Measurements from ENCODE around the gene ZMIZ1.

DNA sequence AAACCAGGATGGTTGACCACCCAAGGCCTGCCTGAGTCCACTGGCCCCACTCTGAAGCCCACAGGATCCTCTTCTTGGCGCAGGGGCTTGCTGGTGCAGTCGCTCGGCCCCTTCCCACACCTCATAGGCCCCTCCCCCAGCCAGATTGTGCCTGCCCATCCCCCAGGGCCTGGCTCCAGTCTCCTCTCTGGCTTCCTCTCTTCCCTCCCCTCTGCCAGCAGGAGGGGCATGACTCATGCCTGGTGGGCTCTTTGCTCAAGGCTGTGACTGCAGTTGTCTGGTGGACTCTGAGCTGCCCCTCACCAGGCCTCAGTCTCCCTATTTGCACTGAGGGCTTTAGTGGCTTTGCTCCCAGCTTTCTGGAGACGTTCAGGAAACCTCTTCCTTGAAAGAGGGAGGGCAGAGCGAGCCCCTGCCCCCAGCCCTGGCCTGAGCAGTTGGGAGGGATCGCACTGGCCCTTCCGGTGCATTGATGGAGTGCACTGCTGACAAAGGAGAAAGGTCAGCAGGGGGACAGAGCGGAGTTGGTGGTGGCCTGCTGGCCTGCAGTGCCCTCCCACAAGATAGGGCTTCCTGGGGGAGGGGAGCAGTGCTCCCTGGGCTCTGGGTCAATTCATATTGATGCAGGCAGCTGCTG lies 60.7 kb downstream of the ZMIZ1 start:
- no peak for TF ChIP-seq EZH2phosphoT487 (IDR thresholded peaks at IDR 0.05; ENCODE audit: unreplicated experiment)
- TF ChIP-seq, protein P1, sequence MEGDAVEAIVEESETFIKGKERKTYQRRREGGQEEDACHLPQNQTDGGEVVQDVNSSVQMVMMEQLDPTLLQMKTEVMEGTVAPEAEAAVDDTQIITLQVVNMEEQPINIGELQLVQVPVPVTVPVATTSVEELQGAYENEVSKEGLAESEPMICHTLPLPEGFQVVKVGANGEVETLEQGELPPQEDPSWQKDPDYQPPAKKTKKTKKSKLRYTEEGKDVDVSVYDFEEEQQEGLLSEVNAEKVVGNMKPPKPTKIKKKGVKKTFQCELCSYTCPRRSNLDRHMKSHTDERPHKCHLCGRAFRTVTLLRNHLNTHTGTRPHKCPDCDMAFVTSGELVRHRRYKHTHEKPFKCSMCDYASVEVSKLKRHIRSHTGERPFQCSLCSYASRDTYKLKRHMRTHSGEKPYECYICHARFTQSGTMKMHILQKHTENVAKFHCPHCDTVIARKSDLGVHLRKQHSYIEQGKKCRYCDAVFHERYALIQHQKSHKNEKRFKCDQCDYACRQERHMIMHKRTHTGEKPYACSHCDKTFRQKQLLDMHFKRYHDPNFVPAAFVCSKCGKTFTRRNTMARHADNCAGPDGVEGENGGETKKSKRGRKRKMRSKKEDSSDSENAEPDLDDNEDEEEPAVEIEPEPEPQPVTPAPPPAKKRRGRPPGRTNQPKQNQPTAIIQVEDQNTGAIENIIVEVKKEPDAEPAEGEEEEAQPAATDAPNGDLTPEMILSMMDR (conservative IDR thresholded peaks at IDR 0.05; ENCODE audit: low read depth in 2 of 2) = peak in 1 of 2 experiments; percentile 39; a peak in 2 of 4 replicates
- TF ChIP-seq POLR2AphosphoS5 (IDR thresholded peaks at IDR 0.05; ENCODE audit: low read depth) = no peak
- TF ChIP-seq EZH2 (IDR thresholded peaks at IDR 0.05; ENCODE audit: low read depth, unreplicated experiment) = no peak

Measured in GM23338 (cell line).